Mesendoderm (in vitro differentiated cells): ENCODE data around the gene ZNF248. TPM values are rescaled to one million over a fixed set of nuclear protein-coding genes. Genes with fewer than 3 reads are reported as not detected.

Experiments
- DNase-seq: peaks from one replicate; pipeline ENCODE4 v3.0.0; 2013
- H2AK5ac ChIP-seq: 2 replicates; pipeline ENCODE4 v1.6.1; 2013; ENCODE audit warnings: low read length, inconsistent platforms
- H2BK120ac ChIP-seq: 2 replicates; pipeline ENCODE4 v1.6.1; 2013; ENCODE audit warnings: low read depth, mild to moderate bottlenecking, low read length, moderate library complexity, mixed read lengths
- H2BK15ac ChIP-seq: replicated peaks from 2 replicates; pipeline ENCODE4 v1.6.1; 2013; ENCODE audit warnings: low read depth, mild to moderate bottlenecking, moderate library complexity
- H2BK5ac ChIP-seq: 2 replicates; pipeline ENCODE4 v1.6.1; 2013; ENCODE audit warnings: low read length, inconsistent platforms
- H3K18ac ChIP-seq: 2 replicates; pipeline ENCODE4 v1.6.1; 2013; ENCODE audit warnings: mild to moderate bottlenecking, low read length, mixed read lengths
- H3K23ac ChIP-seq: one replicate; pipeline ENCODE4 v1.6.1; 2013; ENCODE audit warnings: low read length
- H3K27ac ChIP-seq: 2 replicates; pipeline ENCODE4 v1.5.1; 2013; ENCODE audit warnings: low read depth, mild to moderate bottlenecking, inconsistent platforms, low read length, moderate library complexity
- H3K27me3 ChIP-seq: 2 replicates; pipeline ENCODE4 v1.6.1; 2013; ENCODE audit warnings: low read length, control low read depth, mild to moderate bottlenecking, inconsistent platforms; ENCODE audit not compliant: insufficient read depth, poor library complexity
- H3K36me3 ChIP-seq: 2 replicates; pipeline ENCODE4 v1.6.1; 2013; ENCODE audit warnings: low read length, inconsistent platforms; ENCODE audit not compliant: control insufficient read depth, insufficient read depth
- H3K4ac ChIP-seq: one replicate; pipeline ENCODE4 v1.6.1; 2013; ENCODE audit warnings: low read depth, mild to moderate bottlenecking, low read length, moderate library complexity
- H3K4me1 ChIP-seq: 2 replicates; pipeline ENCODE4 v1.6.1; 2013; ENCODE audit warnings: low read depth, low read length, inconsistent platforms; ENCODE audit not compliant: control insufficient read depth
- H3K4me2 ChIP-seq: 2 replicates; pipeline ENCODE4 v1.6.1; 2013; ENCODE audit warnings: low read length
- H3K4me3 ChIP-seq: 2 replicates; pipeline ENCODE4 v1.5.1; 2013; ENCODE audit warnings: mild to moderate bottlenecking, low read length
- H3K56ac ChIP-seq: one replicate; pipeline ENCODE4 v1.6.1; 2013; ENCODE audit warnings: low read length
- H3K79me1 ChIP-seq: 2 replicates; pipeline ENCODE4 v1.6.1; 2013; ENCODE audit warnings: low read length, inconsistent platforms
- H3K79me2 ChIP-seq: 2 replicates; pipeline ENCODE4 v1.6.1; 2013; ENCODE audit warnings: mild to moderate bottlenecking, low read length; ENCODE audit not compliant: control insufficient read depth, insufficient read depth
- H3K9ac ChIP-seq: 2 replicates; pipeline ENCODE4 v1.6.1; 2013; ENCODE audit warnings: low read length, inconsistent platforms
- H4K5ac ChIP-seq: one replicate; pipeline ENCODE4 v1.6.1; 2013; ENCODE audit warnings: low read length
- H4K8ac ChIP-seq: one replicate; pipeline ENCODE4 v1.6.1; 2013; ENCODE audit warnings: low read depth, mild to moderate bottlenecking, control low read depth, low read length, moderate library complexity
- WGBS: extraction: QIAGEN DNeasy Blood & Tissue Kit; methylation state at CpG from one replicate; pipeline ENCODE4 v1.1.7; 2013; ENCODE audit warnings: low lambda C conversion rate, missing lambda C conversion rate; ENCODE audit not compliant: insufficient coverage; ENCODE audit errors: extremely low coverage; 5-methylcytosine and 5-hydroxymethylcytosine counted together
- polyA plus RNA-seq, 2 experiments: library from polyadenylated mRNA; stranded (reverse); fragments of 200-250 nt; gene quantifications; one replicate each; pipeline ENCODE4 v1.2.3, GENCODE V29; 2013

ZNF248 gene
- 3.9 TPM for polyA plus RNA-seq (2013, experiment 1 of 2)
- polyA plus RNA-seq (2013, experiment 2 of 2) = 4.6 TPM

DNA sequence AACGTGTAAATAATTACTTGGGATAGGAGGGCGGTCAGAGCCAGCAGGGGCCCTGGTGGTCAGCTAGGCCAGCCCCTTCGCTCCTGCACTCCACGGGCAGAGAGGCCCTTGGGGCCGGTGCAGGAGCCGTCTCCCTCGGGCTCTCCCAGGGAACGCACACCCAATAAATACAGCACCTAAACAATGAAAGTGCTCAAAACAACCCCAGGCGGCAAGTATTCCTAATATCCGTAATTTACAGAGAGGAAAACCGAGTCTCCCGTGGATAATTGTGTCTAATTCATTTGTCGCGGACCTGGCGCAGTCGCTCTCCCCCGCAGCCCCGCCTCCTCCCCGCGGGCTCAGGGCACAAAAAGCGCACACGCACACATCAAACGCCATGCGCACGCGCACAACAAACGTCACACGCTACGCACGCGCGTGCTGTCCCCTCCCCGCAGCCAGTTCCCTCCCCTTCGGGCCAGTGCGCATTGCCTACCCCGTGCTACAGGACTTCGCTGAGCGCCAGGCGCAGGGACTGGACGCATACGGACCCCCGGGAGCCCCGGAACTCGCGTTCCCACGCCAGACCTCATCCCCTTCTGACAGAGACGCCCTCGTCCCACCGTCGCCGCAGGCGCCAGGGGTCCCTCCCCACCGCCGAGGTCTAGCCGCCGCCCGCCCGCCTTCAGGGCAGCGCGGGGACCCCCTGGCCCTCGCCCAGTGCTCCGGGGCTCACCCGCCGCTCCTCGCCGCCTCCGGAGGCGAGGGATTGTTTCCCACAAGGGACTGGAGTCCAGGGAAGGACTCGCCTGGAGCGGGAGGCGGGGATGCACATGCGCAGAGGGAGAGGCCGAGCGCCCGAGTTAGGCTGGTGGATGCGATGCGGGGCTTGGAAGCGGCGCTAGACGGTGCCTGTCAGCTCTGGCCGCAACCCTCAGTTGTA lies at the start of gene ZNF248:
Gene ZNF248, minus strand, starts transcription at position 324 of the 925 bp plus-strand sequence. CDS start 1,300 bp downstream, outside the sequence.
- no CpG with 5 or more reads among the region's 81 CpGs for WGBS
- Histone ChIP-seq H4K5ac (no peak within 1 kb of the TSS), H3K27me3 (no peaks in the 10 kb centered on the region), H2AK5ac (no peak within 1 kb of the TSS), H3K79me2 (no peaks in the 10 kb centered on the region), H2BK15ac (no peak within 1 kb of the TSS), H3K79me1 (no peaks in the 10 kb centered on the region), H3K36me3 (no peaks in the 10 kb centered on the region), H3K56ac (peak within 1 kb of the TSS; percentile 94), H3K4me3 (peak within 1 kb of the TSS; percentile 89), H3K27ac (peak within 1 kb of the TSS; percentile 94), H2BK120ac (no peak within 1 kb of the TSS), H3K18ac (peak within 1 kb of the TSS; percentile 77), H3K4me1 (no peaks in the 10 kb centered on the region), H3K4ac (no peak within 1 kb of the TSS), H3K4me2 (peak within 1 kb of the TSS; percentile 78), H3K9ac (peak within 1 kb of the TSS; percentile 91), H4K8ac (no peak within 1 kb of the TSS), H3K23ac (no peak within 1 kb of the TSS), H2BK5ac (peak within 1 kb of the TSS; percentile 35)
- DNase-seq = peak; percentile 97

DNA sequence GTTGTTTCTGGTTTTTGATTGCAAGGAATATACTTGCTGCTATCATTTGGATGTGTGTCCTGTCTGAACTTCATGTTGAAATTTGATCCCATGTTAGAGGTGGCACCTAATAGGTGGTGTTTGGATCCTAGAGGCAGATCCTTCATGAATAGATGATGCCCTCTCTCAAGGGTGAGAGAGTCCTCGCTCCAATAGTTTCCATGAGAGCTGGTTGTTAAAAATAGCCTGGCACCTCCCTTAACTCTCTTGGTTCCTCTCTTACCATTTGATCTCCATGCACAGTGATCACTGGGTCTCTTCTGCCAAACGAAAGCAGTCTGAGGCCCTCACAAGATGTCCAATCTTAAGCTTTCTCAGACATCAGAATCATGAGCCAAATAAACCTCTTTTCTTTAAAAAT lies 49.0 kb upstream of the ZNF248 start:
- H4K8ac ChIP-seq = no peak overlapping the region
- no peak overlapping the region for H3K27ac ChIP-seq
- no peak overlapping the region for H3K23ac ChIP-seq
- H3K18ac ChIP-seq = no peak overlapping the region
- no peaks in the 10 kb centered on the region for H3K79me2 ChIP-seq
- H2AK5ac ChIP-seq = no peak overlapping the region
- H3K4me1 ChIP-seq = no peaks in the 10 kb centered on the region
- H3K9ac ChIP-seq = no peak overlapping the region
- no peak overlapping the region for H3K56ac ChIP-seq
- H2BK5ac ChIP-seq = no peak overlapping the region
- H3K4me2 ChIP-seq = no peak overlapping the region
- whole genome bisulfite sequencing = no CpG with 5 or more reads among the region's 2 CpGs
- no peak overlapping the region for H3K4me3 ChIP-seq
- no peaks in the 10 kb centered on the region for H3K27me3 ChIP-seq
- no peak overlapping the region for H2BK120ac ChIP-seq
- no peaks in the 10 kb centered on the region for H3K36me3 ChIP-seq
- no peak for DNase-seq
- no peak overlapping the region for H3K4ac ChIP-seq
- no peak overlapping the region for H2BK15ac ChIP-seq
- H4K5ac ChIP-seq = no peak overlapping the region
- H3K79me1 ChIP-seq = no peaks in the 10 kb centered on the region

DNA sequence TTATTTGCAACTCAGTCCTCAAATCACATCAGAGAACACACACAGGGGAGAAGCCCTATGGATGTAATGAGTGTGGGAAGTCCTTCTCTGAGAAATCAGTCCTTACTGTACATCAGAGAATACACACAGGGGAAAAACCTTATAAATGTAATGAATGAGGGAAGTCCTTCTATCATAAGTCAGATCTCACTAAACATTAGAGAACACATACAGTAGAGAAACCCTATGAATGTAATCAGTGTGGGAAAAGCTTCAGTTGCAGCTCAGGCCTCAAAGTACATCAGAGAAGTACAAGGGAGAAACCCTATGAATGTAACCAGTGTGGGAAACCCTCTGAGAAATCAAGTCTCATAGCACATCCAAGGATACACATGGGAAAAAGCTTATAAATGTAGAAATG lies 39.0 kb upstream of the ZNF248 start:
- H3K27me3 ChIP-seq = no peaks in the 10 kb centered on the region
- no peak overlapping the region for H3K4me3 ChIP-seq
- H3K79me1 ChIP-seq = no peaks in the 10 kb centered on the region
- no peaks in the 10 kb centered on the region for H3K79me2 ChIP-seq
- no peak overlapping the region for H4K5ac ChIP-seq
- H3K4ac ChIP-seq = no peak overlapping the region
- no peak overlapping the region for H2AK5ac ChIP-seq
- H3K56ac ChIP-seq = no peak overlapping the region
- H3K4me1 ChIP-seq = no peaks in the 10 kb centered on the region
- no peak overlapping the region for H3K18ac ChIP-seq
- H2BK5ac ChIP-seq = no peak overlapping the region
- H3K4me2 ChIP-seq = no peak overlapping the region
- H3K36me3 ChIP-seq = no peaks in the 10 kb centered on the region
- H3K23ac ChIP-seq = no peak overlapping the region
- DNase-seq = peak; percentile 0
- H3K27ac ChIP-seq = no peak overlapping the region
- H3K9ac ChIP-seq = no peak overlapping the region
- no peak overlapping the region for H2BK120ac ChIP-seq
- H2BK15ac ChIP-seq = no peak overlapping the region
- H4K8ac ChIP-seq = no peak overlapping the region

DNA sequence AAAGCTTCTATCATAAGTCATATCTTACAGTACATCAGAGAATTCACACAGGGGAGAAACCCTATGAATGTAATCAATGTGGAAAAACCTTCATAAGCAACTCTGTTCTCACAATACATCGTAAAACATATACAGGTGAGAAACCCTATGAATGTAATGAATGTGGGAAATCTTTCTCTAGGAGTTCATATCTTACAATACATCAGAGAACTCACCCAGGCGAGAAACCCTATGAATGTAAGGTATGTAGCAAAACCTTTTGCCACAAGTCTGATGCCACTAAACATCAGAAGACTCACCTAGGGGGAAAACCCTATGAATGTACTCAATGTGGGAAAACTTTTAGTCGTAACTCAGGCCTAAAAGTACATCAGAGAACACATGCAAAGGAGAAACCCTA lies 38.3 kb upstream of the ZNF248 start:
- Histone ChIP-seq H3K4ac (no peak overlapping the region), H3K4me2 (no peak overlapping the region), H2BK120ac (no peak overlapping the region), H3K4me3 (no peak overlapping the region), H3K9ac (no peak overlapping the region), H3K4me1 (no peaks in the 10 kb centered on the region), H3K36me3 (no peaks in the 10 kb centered on the region), H4K8ac (no peak overlapping the region), H3K18ac (no peak overlapping the region), H2BK15ac (no peak overlapping the region), H4K5ac (no peak overlapping the region), H3K23ac (no peak overlapping the region), H3K79me1 (no peaks in the 10 kb centered on the region), H3K27ac (no peak overlapping the region), H2AK5ac (no peak overlapping the region), H3K27me3 (no peaks in the 10 kb centered on the region), H3K56ac (no peak overlapping the region), H3K79me2 (no peaks in the 10 kb centered on the region), H2BK5ac (no peak overlapping the region)
- WGBS = no CpG with 5 or more reads among the region's 3 CpGs
- peak; percentile 1 for DNase-seq

DNA sequence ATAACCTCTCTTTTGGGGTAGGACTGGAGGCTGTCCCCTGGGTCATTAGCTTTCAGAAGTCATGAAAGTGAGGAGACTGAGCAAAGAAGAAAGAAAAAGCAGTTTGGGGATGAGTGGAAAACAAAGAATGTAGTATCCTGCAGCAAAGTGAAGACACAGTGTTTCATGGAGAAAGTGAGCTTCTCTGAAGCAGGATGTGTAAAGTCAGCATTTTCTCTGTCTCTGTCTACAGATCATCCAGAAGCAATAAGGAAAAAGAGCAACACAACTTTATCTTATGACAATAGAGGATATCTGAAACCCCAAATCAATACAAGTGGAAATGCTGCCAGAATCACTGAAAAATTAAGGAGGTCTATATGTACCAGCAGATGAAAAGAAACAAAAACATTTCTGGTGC lies 28.4 kb upstream of the ZNF248 start:
- Histone ChIP-seq H3K27me3 (no peaks in the 10 kb centered on the region), H3K4me2 (no peak overlapping the region), H3K79me1 (no peaks in the 10 kb centered on the region), H3K36me3 (no peaks in the 10 kb centered on the region), H3K9ac (no peak overlapping the region), H4K8ac (no peak overlapping the region), H3K18ac (no peak overlapping the region), H2BK15ac (no peak overlapping the region), H2BK120ac (no peak overlapping the region), H3K27ac (no peak overlapping the region), H3K4me3 (no peak overlapping the region), H2BK5ac (no peak overlapping the region), H3K79me2 (no peaks in the 10 kb centered on the region), H3K23ac (no peak overlapping the region), H4K5ac (no peak overlapping the region), H3K4ac (no peak overlapping the region), H2AK5ac (no peak overlapping the region), H3K56ac (no peak overlapping the region), H3K4me1 (no peaks in the 10 kb centered on the region)
- no peak for DNase-seq

DNA sequence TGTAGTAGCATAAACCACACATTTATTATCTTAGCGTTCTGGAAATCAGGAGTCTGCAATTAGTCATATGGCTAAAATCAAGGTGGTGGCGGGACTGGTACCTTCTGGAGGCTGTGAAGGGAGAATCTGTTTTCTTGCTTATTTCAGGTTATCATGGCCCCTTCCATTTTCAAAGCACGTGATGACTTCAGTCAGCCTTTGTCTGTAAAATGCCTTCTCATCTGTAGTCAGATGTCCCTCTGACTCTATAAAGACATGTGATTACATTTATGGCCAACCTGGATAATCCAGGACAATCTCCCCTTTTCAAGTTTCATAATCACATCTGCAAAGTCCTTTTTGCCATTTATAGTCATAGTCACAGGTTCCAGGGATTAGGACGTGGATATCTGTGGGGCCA lies 15.5 kb upstream of the ZNF248 start:
- H3K56ac ChIP-seq = no peak overlapping the region
- H2BK120ac ChIP-seq = no peak overlapping the region
- H3K18ac ChIP-seq = no peak overlapping the region

More for the DNA sequence above, 15.5 kb upstream of the ZNF248 start:
- Histone ChIP-seq H2BK5ac (no peak overlapping the region), H3K79me2 (no peaks in the 10 kb centered on the region), H3K9ac (no peak overlapping the region), H2BK15ac (no peak overlapping the region), H3K4me2 (no peak overlapping the region), H3K79me1 (no peaks in the 10 kb centered on the region), H2AK5ac (no peak overlapping the region), H4K8ac (no peak overlapping the region), H4K5ac (no peak overlapping the region), H3K27me3 (no peaks in the 10 kb centered on the region), H3K4me3 (no peak overlapping the region), H3K36me3 (no peaks in the 10 kb centered on the region), H3K4ac (no peak overlapping the region), H3K23ac (no peak overlapping the region), H3K27ac (no peak overlapping the region), H3K4me1 (no peaks in the 10 kb centered on the region)
- DNase-seq = no peak
- WGBS = no CpG with 5 or more reads among the region's 4 CpGs
